Renal cortical epithelial cell (primary cell): Measurements from ENCODE around the gene BAIAP2L2. TPM values are rescaled to one million over a fixed set of nuclear protein-coding genes. Genes with fewer than 3 reads are reported as not detected.

ENCODE experiments used
- DNase-seq: peaks from one replicate; pipeline ENCODE4 v3.0.0-alpha.2; 2011; ENCODE audit warnings: low read depth
- total RNA-seq: library from RNA; depleted of rRNA; stranded (reverse); fragments of >200 nt; gene quantifications from 2 replicates; pipeline ENCODE4 v1.2.3, GENCODE V29; 2014

BAIAP2L2 gene
- total RNA-seq, 1 donor from 2014 or later: 0.85 TPM

GRCh38 chr22:38069372-38070249 is 40.9 kb downstream of the BAIAP2L2 start:
- no peak for DNase-seq

DNA sequence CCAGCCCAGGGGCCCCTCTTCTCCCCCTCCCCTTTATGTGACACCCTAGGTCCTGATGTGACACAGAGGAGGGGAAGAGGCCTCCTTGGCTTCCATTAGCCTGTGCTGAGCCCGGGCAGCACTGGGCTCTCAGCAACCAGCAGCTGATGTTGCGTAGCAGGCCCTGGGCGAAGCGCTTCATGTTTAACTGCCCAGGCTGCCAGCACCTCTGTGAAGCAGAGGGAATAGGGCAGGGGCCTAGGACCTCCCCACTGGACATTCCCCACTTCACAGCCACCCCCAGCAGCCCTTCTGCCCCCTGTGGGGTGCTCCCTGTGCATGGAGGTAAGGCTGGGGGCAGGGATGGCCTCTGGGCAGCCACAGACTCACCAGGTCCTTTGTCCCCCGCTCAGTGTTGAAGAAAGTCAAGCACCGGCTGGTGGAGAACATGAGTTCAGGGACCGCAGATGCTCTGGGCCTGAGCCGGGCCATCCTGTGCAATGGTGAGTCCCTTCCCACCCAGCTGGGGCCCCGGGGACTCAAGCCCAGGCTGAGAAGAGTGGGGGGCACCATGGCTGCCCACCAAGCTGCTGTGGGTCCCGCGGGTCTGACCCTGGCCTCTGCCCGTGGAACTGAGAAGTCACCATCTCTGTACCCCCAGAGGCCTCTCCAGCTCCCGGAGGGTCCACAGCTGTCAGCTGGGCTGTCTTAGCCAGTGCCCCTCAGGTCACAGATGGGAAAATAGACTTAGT is 41.7 kb downstream of the BAIAP2L2 start:
- DNase-seq: no peak

- no peak for DNase-seq
Observed at GRCh38 chr22:38067761-38068360, 42.6 kb downstream of the BAIAP2L2 start.

DNA sequence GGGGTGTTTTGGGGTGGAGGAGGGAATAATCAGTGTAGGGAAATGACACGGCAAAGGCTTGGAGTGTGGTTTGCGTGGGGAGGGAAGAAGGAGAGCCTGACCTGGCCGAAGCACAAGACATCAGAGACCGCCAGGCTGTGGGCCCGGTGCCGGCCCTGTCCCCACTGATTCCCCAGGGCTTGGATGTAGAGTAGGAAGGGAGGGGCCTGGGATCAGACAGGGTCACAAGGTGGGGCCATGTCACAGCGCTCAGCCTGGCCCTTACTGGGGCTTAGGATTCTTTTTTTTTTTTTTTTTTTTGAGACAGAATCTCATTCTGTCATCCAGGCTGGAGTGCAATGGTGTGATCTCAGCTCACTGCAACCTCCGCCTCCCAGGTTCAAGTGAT is 43.5 kb downstream of the BAIAP2L2 start:
- DNase-seq: no peak

DNA sequence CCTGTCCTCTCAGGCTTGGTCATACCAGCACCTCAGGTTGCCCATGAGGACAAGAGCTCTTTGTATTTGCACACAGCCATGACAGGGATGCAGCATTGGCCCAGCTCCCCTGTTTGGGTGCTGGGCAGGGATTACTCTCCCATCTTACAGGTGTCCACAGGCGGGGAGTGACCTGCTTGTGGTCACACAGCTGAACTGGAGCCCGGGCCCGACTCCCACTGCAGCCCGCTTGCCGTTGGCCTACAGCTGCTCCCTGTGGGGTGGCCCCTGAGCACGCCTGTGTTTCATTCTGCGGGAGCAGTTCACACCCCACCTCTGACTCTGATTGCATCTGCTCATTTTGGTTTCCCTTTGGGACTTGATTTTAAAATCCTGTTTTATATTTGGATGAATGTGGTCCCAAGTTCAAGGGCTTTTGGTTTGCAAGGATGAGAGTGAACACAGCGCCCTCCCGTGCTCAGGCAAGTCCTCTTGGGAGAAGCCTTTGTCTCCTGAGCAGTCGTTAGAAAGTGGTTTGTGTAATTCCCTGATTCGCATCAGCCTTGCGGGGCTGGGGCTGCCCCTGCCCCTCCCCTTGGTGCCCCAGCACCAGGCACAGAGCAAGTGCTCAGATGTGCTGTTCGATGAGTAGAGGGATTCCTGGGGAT is 44.0 kb downstream of the BAIAP2L2 start:
- DNase-seq: no peak

DNA sequence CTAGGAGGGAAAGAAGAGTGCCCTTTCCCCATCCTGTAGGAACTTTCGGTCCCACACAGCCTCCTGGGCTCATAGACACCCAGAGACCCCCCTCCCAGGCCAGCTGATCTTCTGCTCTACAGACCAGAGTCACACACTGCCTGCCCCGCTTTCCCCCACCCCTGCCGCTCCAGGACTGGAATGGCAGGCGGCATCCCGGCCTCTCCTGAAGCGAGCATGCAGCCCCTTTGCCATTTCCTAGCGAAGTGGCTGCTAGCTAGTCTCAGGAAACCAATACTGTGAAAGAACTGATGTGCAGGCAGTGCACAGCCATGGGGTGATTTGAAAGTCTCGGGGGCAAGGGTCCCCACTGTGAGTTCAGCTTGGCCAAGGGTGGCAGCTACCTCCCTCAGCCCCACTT is 44.9 kb downstream of the BAIAP2L2 start:
- no peak for DNase-seq

- no peak for DNase-seq
Observed at GRCh38 chr22:38062791-38063190, 47.7 kb downstream of the BAIAP2L2 start.

DNA sequence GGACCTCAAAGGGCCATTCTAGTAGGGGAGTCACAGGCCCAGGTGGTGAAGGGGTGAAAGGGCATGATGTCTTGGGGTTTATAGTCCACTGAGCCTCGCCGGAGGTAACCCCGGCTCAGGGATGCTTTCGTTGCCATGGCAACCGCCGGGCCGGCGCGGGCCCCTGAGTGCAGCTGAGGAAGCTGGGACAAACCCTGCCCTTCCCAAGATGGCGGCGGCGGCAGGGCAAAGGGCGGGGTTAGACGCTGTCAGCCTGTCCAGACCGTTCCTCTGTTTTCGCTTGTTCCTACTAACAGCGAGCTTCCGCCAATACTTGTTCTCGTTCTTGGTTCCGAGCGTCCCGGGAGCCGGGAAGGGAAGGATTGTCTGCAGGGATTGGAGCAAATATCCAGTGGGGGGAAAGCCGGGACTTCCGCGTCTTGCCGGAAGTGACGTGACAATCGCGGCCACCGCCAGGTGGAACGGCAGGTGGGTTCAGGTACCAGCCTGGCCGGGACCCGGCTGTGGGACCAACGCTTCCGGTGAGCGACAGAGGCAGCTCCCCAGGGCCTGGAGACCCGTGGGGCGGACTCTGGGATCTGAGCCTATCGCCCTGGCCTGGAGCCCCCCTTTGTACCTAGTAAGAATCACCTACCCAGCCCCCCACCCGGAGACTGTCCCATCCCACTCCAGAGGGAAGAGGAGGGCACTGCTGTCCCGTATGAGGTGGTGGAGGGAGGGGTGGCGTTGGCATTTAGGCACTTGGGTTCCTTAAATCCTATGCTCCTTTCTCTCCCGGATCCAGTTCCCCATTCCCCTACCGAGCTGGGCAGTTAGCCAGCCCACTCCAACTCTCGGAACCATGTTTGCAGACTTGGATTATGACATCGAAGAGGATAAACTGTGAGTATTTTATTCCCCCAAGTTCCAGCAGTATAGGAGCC is 53.3 kb downstream of the BAIAP2L2 start, which contains the start of gene PICK1:
Gene PICK1 (plus strand): TSS at position 436 of the 923 bp plus-strand sequence. CDS start 406 bp downstream, at position 842.
- DNase-seq: peak; percentile 90

GRCh38 chr22:38051900-38052862 is 58.3 kb downstream of the BAIAP2L2 start:
- DNase-seq: peak; percentile 42

DNA sequence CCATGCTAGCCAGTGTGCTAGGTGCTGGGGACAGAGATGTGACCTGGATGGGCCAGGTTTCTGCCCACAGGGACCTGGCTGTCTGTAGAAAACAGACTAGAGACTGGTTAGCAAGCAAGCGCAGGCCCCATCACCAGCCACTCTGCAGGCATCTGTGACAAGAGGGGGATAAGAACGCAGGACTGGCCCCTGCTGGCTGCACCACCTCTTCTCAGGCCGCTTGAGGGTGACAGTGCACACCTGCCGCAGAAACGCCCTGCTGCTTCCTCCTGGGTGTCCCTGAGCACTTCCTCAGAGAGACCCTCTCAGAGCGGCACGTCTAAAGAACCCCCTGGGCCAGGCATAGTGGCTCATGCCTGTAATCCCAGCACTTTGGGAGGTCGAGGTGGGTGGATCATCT is 59.2 kb downstream of the BAIAP2L2 start:
- DNase-seq: no peak

- DNase-seq: no peak
Observed at GRCh38 chr22:38050720-38051119, 59.8 kb downstream of the BAIAP2L2 start.

GRCh38 chr22:38049812-38050619 is 60.5 kb downstream of the BAIAP2L2 start:
- DNase-seq: no peak

- DNase-seq: no peak
Observed at GRCh38 chr22:38046070-38046748, 64.3 kb downstream of the BAIAP2L2 start.

GRCh38 chr22:38043151-38044039 is 67.1 kb downstream of the BAIAP2L2 start:
- no peak for DNase-seq

DNA sequence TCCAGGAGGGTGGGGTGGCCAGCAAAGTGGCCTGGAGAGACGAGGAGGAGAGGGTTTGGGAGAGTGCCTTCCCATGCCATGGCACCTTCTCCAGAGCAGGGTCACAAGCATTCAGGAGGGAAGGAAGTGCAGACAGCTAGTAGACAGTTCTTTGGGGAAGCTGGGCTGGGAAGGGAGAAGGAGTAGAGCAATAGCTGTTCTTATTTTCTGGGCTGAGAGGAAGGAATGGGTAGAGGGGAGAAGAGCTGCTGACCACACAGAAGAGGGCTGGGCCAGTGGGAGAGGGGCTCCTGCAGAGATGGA is 68.0 kb downstream of the BAIAP2L2 start:
- DNase-seq: no peak

- no peak for DNase-seq
Observed at GRCh38 chr22:38041760-38042487, 68.6 kb downstream of the BAIAP2L2 start.
